ENCODE results near the gene SEL1L3.

The SEL1L3 gene

GRCh38 chr4:25728886-25729285 is 133.9 kb downstream of the SEL1L3 start:
- H3K4me2 ChIP-seq (ENCODE audit: low read depth, low read length, poor library complexity, severe bottlenecking) = no peak overlapping the region
- H3K9ac ChIP-seq (ENCODE audit: low read length) = no peak overlapping the region
- no peaks in the 10 kb centered on the region for H3K36me3 ChIP-seq (ENCODE audit: low read length)
- no peaks in the 10 kb centered on the region for H3K9me2 ChIP-seq (replicated peaks; ENCODE audit: insufficient read depth, low read length)
- TF ChIP-seq CTCF (IDR thresholded peaks at IDR 0.05; ENCODE audit: insufficient read depth, low read length, poor library complexity, severe bottlenecking) (no peak), EZH2phosphoT487 (conservative IDR thresholded peaks at IDR 0.05; ENCODE audit: low read length) (no peak)
- no peak overlapping the region for H3K4me3 ChIP-seq (ENCODE audit: insufficient read depth, low read length, poor library complexity, severe bottlenecking)
- no peaks in the 10 kb centered on the region for H4K20me1 ChIP-seq (ENCODE audit: low read depth, low read length)
- H3K27me3 ChIP-seq (ENCODE audit: low read length) = no peaks in the 10 kb centered on the region
- no peaks in the 10 kb centered on the region for H3K9me3 ChIP-seq (ENCODE audit: insufficient read depth, low read length)
- no peak overlapping the region for H3K27ac ChIP-seq (ENCODE audit: low read depth, low read length)
- no peak overlapping the region for H2AFZ ChIP-seq (ENCODE audit: low read depth, low read length, severe bottlenecking)
- no peaks in the 10 kb centered on the region for H3K79me2 ChIP-seq (ENCODE audit: insufficient read depth, low read length)
- H3F3A ChIP-seq (ENCODE audit: insufficient read depth) = no peaks in the 10 kb centered on the region

GRCh38 chr4:25727711-25728493 is 134.9 kb downstream of the SEL1L3 start:
- Histone ChIP-seq H2AFZ (ENCODE audit: low read depth, low read length, severe bottlenecking) (no peak overlapping the region), H4K20me1 (ENCODE audit: low read depth, low read length) (no peaks in the 10 kb centered on the region), H3K36me3 (ENCODE audit: low read length) (no peaks in the 10 kb centered on the region), H3K27ac (ENCODE audit: low read depth, low read length) (no peak overlapping the region), H3K9me2 (replicated peaks; ENCODE audit: insufficient read depth, low read length) (no peaks in the 10 kb centered on the region), H3K79me2 (ENCODE audit: insufficient read depth, low read length) (no peaks in the 10 kb centered on the region), H3K27me3 (ENCODE audit: low read length) (no peaks in the 10 kb centered on the region), H3K4me2 (ENCODE audit: low read depth, low read length, poor library complexity, severe bottlenecking) (no peak overlapping the region), H3K9ac (ENCODE audit: low read length) (no peak overlapping the region), H3K4me3 (ENCODE audit: insufficient read depth, low read length, poor library complexity, severe bottlenecking) (no peak overlapping the region), H3K9me3 (ENCODE audit: insufficient read depth, low read length) (no peaks in the 10 kb centered on the region), H3F3A (ENCODE audit: insufficient read depth) (no peaks in the 10 kb centered on the region)
- no peak for TF ChIP-seq CTCF (IDR thresholded peaks at IDR 0.05; ENCODE audit: insufficient read depth, low read length, poor library complexity, severe bottlenecking)
- TF ChIP-seq EZH2phosphoT487 (conservative IDR thresholded peaks at IDR 0.05; ENCODE audit: low read length) = no peak

- Histone ChIP-seq H3K4me3 (ENCODE audit: insufficient read depth, low read length, poor library complexity, severe bottlenecking) (no peak overlapping the region), H3K27ac (ENCODE audit: low read depth, low read length) (no peak overlapping the region), H4K20me1 (ENCODE audit: low read depth, low read length) (no peaks in the 10 kb centered on the region), H3K9ac (ENCODE audit: low read length) (no peak overlapping the region), H3K27me3 (ENCODE audit: low read length) (no peaks in the 10 kb centered on the region), H3K36me3 (ENCODE audit: low read length) (no peaks in the 10 kb centered on the region), H3K4me2 (ENCODE audit: low read depth, low read length, poor library complexity, severe bottlenecking) (no peak overlapping the region), H3F3A (ENCODE audit: insufficient read depth) (no peaks in the 10 kb centered on the region), H3K9me3 (ENCODE audit: insufficient read depth, low read length) (no peaks in the 10 kb centered on the region), H2AFZ (ENCODE audit: low read depth, low read length, severe bottlenecking) (no peak overlapping the region), H3K79me2 (ENCODE audit: insufficient read depth, low read length) (no peaks in the 10 kb centered on the region), H3K9me2 (replicated peaks; ENCODE audit: insufficient read depth, low read length) (no peaks in the 10 kb centered on the region)
- TF ChIP-seq CTCF (IDR thresholded peaks at IDR 0.05; ENCODE audit: insufficient read depth, low read length, poor library complexity, severe bottlenecking) = no peak
- no peak for TF ChIP-seq EZH2phosphoT487 (conservative IDR thresholded peaks at IDR 0.05; ENCODE audit: low read length)
These were observed 136.9 kb downstream of the SEL1L3 start for GRCh38 chr4:25725870-25726269.

Data from SU-DHL-6 (cell line).